A673 (cell line): ENCODE measurements around the gene HMCES. TPM values are rescaled to one million over a fixed set of nuclear protein-coding genes. Genes with fewer than 3 reads are reported as not detected.

Experiments
- BruUV-seq: library from RNA; stranded (reverse); fragments of 400-500 nt; replicated peaks from 2 replicates; lab custom pipeline; 2021; lab: Mats Ljungman, UMichigan
- CTCF ChIA-PET: fragments of 300-600 bp; sonication (Branson Sonifier 250); formaldehyde crosslinking; loops from one replicate; lab custom pipeline; 2022; ENCODE audit warnings: antibody characterized with exemption; lab: Charles Lee
- POLR2A ChIA-PET: fragments of 300-600 bp; sonication (Branson Sonifier 250); formaldehyde crosslinking; loops from one replicate; lab custom pipeline; 2022; ENCODE audit warnings: antibody characterized with exemption; ENCODE audit not compliant: low non-redundant PET; lab: Charles Lee
- DNase-seq: peaks from one replicate; pipeline ENCODE4 v3.0.0-alpha.2; 2015; ENCODE audit warnings: low spot score
- H3K27ac ChIP-seq: fragments of 200-600 bp; sonication (generic); 2 replicates; pipeline ENCODE4 v1.5.1; 2016; ENCODE audit warnings: mixed run types, low read depth, mild to moderate bottlenecking, mixed read lengths, antibody characterized with exemption, low read length; ENCODE audit not compliant: poor library complexity, severe bottlenecking
- H3K27me3 ChIP-seq: fragments of 200-600 bp; sonication (generic); replicated peaks from 2 replicates; pipeline ENCODE4 v1.6.1; 2017; ENCODE audit warnings: mixed run types, low read depth, mild to moderate bottlenecking, mixed read lengths, antibody characterized with exemption, low read length; ENCODE audit not compliant: insufficient read depth, poor library complexity
- H3K36me3 ChIP-seq: fragments of 200-600 bp; sonication (generic); 2 replicates; pipeline ENCODE4 v1.6.1; 2016; ENCODE audit warnings: mixed run types, mild to moderate bottlenecking, mixed read lengths, antibody characterized with exemption, low read length; ENCODE audit not compliant: insufficient read depth, poor library complexity, severe bottlenecking
- H3K4me1 ChIP-seq: fragments of 200-600 bp; sonication (generic); 2 replicates; pipeline ENCODE4 v1.6.1; 2017; ENCODE audit warnings: mixed run types, mild to moderate bottlenecking, mixed read lengths, antibody characterized with exemption, low read length; ENCODE audit not compliant: insufficient read depth, poor library complexity, severe bottlenecking
- H3K4me3 ChIP-seq: fragments of 200-600 bp; sonication (generic); 2 replicates; pipeline ENCODE4 v1.5.1; 2016; ENCODE audit warnings: low read depth, mixed run types, mild to moderate bottlenecking, mixed read lengths, low read length; ENCODE audit not compliant: poor library complexity, severe bottlenecking
- H3K9me3 ChIP-seq: fragments of 200-600 bp; sonication (generic); 2 replicates; pipeline ENCODE4 v1.6.1; 2016; ENCODE audit warnings: mixed run types, low read depth, mild to moderate bottlenecking, mixed read lengths, antibody characterized with exemption, low read length; ENCODE audit not compliant: poor library complexity, severe bottlenecking
- EZH2 ChIP-seq: fragments of 200-600 bp; sonication (generic); IDR thresholded peaks from 2 replicates; pipeline ENCODE4 v1.6.1; 2017; ENCODE audit warnings: borderline replicate concordance, low read depth, mild to moderate bottlenecking, mixed read lengths, antibody characterized with exemption, low read length; ENCODE audit not compliant: poor library complexity, severe bottlenecking
- intact Hi-C: fragments of 100-400 bp; cut with micrococcal nuclease; formaldehyde crosslinking; loops from one replicate; pipeline ENCODE4 v1.10.0; 2022; ENCODE audit not compliant: unreplicated experiment
- total RNA-seq: library from RNA; stranded (reverse); gene quantifications from 2 replicates; pipeline ENCODE4 v1.2.3, GENCODE V29; 2021
- TF ChIP-seq, protein P1 (sequence below): fragments of 300-800, 200-600 bp; sonication (generic); conservative IDR thresholded peaks from 2 replicates; pipeline ENCODE4 v1.5.1; 2017; ENCODE audit warnings: low read depth, mild to moderate bottlenecking, antibody characterized with exemption, low read length, moderate library complexity, mixed read lengths

Gene HMCES
- total RNA-seq, 1 experiment from 2014 or later = 52.2 TPM

DNA sequence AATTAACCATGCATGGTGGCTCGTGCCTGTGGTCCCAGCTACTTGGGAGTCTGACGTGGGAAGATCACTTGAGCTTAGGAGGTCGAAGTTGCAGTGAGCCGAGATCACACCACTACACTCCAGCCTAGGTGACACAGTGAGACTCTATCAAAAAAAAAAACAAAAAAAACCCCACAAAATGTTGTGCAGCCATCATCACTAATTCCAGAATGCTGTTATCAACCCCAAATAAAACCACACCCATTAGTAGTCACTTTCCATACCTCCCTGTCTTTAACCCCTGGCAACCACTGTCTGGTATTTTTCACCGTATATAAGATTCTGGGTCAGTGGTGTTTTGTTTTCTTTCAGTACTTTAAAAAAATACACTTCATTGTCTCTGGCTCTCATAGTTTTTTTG is 16.6 kb downstream of the HMCES start:
- no peak for TF ChIP-seq EZH2
- TF ChIP-seq, protein P1, sequence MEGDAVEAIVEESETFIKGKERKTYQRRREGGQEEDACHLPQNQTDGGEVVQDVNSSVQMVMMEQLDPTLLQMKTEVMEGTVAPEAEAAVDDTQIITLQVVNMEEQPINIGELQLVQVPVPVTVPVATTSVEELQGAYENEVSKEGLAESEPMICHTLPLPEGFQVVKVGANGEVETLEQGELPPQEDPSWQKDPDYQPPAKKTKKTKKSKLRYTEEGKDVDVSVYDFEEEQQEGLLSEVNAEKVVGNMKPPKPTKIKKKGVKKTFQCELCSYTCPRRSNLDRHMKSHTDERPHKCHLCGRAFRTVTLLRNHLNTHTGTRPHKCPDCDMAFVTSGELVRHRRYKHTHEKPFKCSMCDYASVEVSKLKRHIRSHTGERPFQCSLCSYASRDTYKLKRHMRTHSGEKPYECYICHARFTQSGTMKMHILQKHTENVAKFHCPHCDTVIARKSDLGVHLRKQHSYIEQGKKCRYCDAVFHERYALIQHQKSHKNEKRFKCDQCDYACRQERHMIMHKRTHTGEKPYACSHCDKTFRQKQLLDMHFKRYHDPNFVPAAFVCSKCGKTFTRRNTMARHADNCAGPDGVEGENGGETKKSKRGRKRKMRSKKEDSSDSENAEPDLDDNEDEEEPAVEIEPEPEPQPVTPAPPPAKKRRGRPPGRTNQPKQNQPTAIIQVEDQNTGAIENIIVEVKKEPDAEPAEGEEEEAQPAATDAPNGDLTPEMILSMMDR = no peak
- intact Hi-C loops = no loop called here
- Histone ChIP-seq H3K36me3 (peaks cover 34% of the 10 kb centered on the region), H3K4me3 (no peak overlapping the region), H3K27ac (no peak overlapping the region), H3K27me3 (no peaks in the 10 kb centered on the region), H3K9me3 (no peaks in the 10 kb centered on the region), H3K4me1 (peaks cover 3% of the 10 kb centered on the region)
- ChIA-PET POLR2A (no interaction called here), CTCF (no interaction called here)
- no peak for DNase-seq
- BruUV-seq = no TSS peak

DNA sequence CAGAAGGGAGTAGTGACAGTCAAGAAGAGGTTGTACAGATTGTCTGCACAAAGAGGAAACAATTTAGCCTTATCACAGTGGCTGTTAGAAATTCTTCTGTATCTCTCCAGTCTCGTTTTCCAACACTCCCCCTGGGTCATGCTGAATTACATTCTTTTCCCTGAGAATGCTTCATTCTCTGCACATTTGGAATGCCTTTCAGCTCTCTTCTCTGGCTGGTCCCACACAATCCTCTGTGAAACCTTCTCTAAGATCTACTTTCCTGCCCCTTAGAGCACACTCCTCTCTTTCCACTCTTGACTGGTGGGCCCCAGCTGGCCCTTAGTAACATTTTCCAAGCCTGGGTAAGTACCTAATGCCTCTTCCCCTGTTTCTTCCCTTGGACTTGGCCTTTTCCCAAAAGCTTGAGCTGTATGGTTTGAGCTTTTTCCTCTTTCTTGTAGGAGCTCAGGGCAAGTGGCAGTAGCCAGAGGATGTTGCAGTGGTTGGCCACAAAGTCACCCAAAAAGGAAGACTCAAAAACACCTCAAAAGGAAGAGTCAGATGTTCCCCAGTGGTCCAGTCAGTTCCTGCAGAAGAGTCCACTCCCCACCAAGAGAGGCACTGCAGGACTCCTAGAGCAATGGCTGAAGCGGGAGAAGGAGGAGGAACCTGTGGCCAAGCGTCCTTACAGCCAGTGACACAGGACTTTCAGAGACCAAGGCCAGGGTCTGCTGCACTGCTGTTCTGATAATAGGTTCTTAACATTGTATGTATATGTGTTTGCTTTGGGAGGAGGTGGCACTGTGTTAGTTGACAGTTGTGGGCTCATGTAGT is 25.7 kb downstream of the HMCES start:
- Histone ChIP-seq H3K36me3 (peaks cover 7% of the 10 kb centered on the region), H3K9me3 (no peaks in the 10 kb centered on the region), H3K4me3 (no peak overlapping the region), H3K27me3 (no peaks in the 10 kb centered on the region), H3K4me1 (peaks cover 13% of the 10 kb centered on the region), H3K27ac (peak overlapping the region; percentile 23)
- intact Hi-C loops = no loop called here
- ChIA-PET POLR2A (no interaction called here), CTCF (no interaction called here)
- no peak for TF ChIP-seq EZH2
- TF ChIP-seq, protein P1 = no peak
- no TSS peak for BruUV-seq
- no peak for DNase-seq

- Histone ChIP-seq H3K27ac (peak overlapping the region; percentile 23), H3K4me3 (no peak overlapping the region), H3K27me3 (no peaks in the 10 kb centered on the region), H3K9me3 (no peaks in the 10 kb centered on the region), H3K36me3 (peaks cover 7% of the 10 kb centered on the region), H3K4me1 (peaks cover 13% of the 10 kb centered on the region)
- no peak for DNase-seq
- intact Hi-C loops = no loop called here
- no TSS peak for BruUV-seq
- CTCF ChIA-PET = no interaction called here
- no peak for TF ChIP-seq EZH2
- TF ChIP-seq, protein P1 = no peak
- POLR2A ChIA-PET = no interaction called here
Observed at GRCh38 chr3:129304962-129305222, 26.2 kb downstream of the HMCES start.
